ENCODE results near the gene UPK1B. TPM values are rescaled to one million over a fixed set of nuclear protein-coding genes. Genes with fewer than 3 reads are reported as not detected.

UPK1B gene
- total and polyA plus RNA-seq, 9 of the 15 experiments (the other 6 are each of a cell fraction or from before 2014, with no cell fraction given), result 0.22 to 1.2 (median 0.51) TPM

DNA sequence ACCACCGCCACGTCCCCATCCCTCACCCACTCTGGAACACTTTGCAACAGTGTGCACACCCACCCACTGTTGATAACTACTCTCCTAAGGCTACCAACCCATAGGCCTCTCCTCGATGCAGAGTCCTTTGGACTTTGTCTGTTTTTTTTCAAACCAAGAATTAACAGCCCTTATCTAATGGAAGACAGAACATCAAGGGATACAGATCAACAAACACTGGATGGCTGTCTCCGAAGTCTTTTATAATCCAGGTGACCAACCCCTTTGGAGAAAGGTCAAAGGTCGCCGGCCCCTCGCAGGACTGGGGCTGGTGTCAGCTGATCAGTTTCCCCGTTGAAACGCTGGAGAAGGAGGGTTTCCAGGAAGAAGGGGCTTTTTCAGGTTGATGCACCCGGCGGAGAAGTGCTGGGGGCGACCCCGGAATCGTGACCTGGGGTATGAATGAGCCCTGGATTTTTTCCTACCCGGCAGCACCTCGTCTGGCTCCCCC lies 66.7 kb downstream of the UPK1B start (continued):
- peak; percentile 71 for TF ChIP-seq FOXM1 (IDR thresholded peaks at IDR 0.05; ENCODE audit: low read depth)
- no peak for TF ChIP-seq FOXM1 (CRISPR knock-in tag; IDR thresholded peaks at IDR 0.05; ENCODE audit: low read depth)
- peak; percentile 45; the same call in 1 of the 2 replicates for TF ChIP-seq USF1 (CRISPR knock-in tag; IDR thresholded peaks at IDR 0.05)

DNA sequence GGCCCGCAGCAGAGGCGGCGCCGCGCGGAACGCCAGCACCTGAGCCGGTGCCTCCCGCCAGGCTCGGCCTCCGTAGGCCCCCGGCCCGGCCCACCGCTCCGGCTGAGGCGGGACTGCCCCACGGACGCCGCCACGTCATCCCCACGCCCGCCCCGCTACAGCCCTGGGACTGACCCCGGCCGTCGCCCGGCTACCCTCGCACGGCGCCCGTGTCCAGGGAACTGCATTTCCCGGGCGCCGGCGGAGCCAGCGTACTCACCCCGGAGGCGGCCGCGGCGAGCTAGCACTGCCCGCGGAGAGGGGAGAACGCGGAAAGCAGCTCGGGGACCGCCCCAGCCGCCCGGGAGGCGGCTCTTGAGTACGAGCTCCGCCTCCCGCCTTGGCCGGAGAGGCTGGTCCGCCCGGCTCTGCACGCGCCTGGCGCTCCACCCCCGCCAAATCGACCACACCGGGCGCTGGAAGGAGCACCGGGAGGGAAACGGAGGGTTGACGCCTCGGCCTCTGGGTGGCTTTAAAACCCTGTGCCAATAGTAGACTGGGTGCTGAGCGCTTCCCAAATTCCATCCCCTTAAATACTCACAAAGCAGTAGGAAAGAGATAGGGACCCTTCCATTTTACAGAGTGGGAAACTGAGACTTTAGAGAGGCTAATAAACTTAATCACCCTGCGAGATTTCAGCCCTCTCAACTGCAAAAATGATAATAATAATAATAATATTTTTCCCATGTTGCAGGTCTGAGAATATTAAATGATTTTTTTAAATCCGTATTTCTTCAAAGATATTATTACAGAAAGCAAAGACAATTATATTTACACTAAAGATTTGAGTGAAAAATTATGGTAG lies 67.4 kb downstream of the UPK1B start, which contains the start of gene B4GALT4:
Gene B4GALT4, minus strand, starts transcription at position 288 of the 844 bp plus-strand sequence. CDS start 10,779 bp downstream, outside the sequence.
- peaks cover 29% of the 10 kb centered on the region for H3K79me2 ChIP-seq (ENCODE audit: control insufficient read depth, insufficient read depth, low read length)
- peak within 1 kb of the TSS; percentile 79 for H3K4me2 ChIP-seq (ENCODE audit: insufficient read depth, low read length)
- FAIRE-seq (peak; percentile 44), DNase-seq (ENCODE audit: extremely low read depth in 1 of 4, low spot score in 3 of 4) (peak; percentile 71 to 87 (median 77)), ATAC-seq (peak; percentile 98)
- ChIA-PET POLR2A (interaction anchor here (0.6 to 1.5 kb wide), 5 partner anchors 10 to 525 kb away, joined by 3 to 5 read pairs (median 3); partner anchors contain the start of genes ARHGAP31 and IGSF11), CTCF (ENCODE audit: low intra/inter-chr PET ratio) (interaction anchor here (0.9 to 1.2 kb wide), 2 partner anchors 142 to 358 kb away, joined by 3 read pairs; no protein-coding TSS in a partner anchor)
- H3K9me3 ChIP-seq (replicated peaks; ENCODE audit: control insufficient read depth, insufficient read depth, low read depth, low read length), result no peaks in the 10 kb centered on the region
- no peaks in the 10 kb centered on the region for H4K20me1 ChIP-seq (replicated peaks; ENCODE audit: control insufficient read depth, insufficient read depth, low read length)
- intact Hi-C loops (cut with micrococcal nuclease), result loop anchor here (1.0 to 10.0 kb wide), 3 partner anchors 96 to 359 kb away; partner anchors contain the start of gene IGSF11
- H3K9me1 ChIP-seq (ENCODE audit: control insufficient read depth, insufficient read depth, low read length), result no peaks in the 10 kb centered on the region
- in situ Hi-C loops (cut with MboI), result loop anchor here (25.0 kb wide), 1 partner anchor 354 kb away; no protein-coding TSS in a partner anchor
- H3K27me3 ChIP-seq (ENCODE audit: control insufficient read depth in 2 of 2, insufficient read depth in 2 of 2, low read length in 2 of 2), result no peaks in the 10 kb centered on the region
- H3K4me1 ChIP-seq (replicated peaks in 1 of 2; ENCODE audit: control insufficient read depth in 2 of 2, insufficient read depth in 2 of 2, low read length in 2 of 2), result peaks cover 8 to 13% of the 10 kb centered on the region in 2 experiments; a peak in 4 of 5 replicates
- no TSS peak for BruUV-seq (replicated peaks)
- H3K9ac ChIP-seq (ENCODE audit: insufficient read depth in 1 of 2, low read depth in 2 of 2, low read length in 2 of 2), result peak within 1 kb of the TSS; percentile 64 to 92
- peaks cover 10% of the 10 kb centered on the region; the same call in 2 of the 3 replicates for H3K36me3 ChIP-seq (ENCODE audit: control insufficient read depth, insufficient read depth, low read length)
- H3K4me3 ChIP-seq, result peak within 1 kb of the TSS; percentile 67
- peak within 1 kb of the TSS; percentile 74 for H3K27ac ChIP-seq (ENCODE audit: extremely low read depth, low read depth, low read length)
- peak within 1 kb of the TSS; percentile 80 for H2AFZ ChIP-seq (ENCODE audit: low read depth, low read length)
- WGBS (ENCODE audit: insufficient coverage, low coverage, missing lambda C conversion rate), result 0% methylated on average over 12 of the region's 70 CpGs
- peak; percentile 21 to 56; a peak in 1 of 4 replicates for TF ChIP-seq MAZ (CRISPR knock-in tag; conservative IDR thresholded peaks at IDR 0.05 in 1 of 2, IDR thresholded peaks at IDR 0.05 in 1 of 2)
- TF ChIP-seq EGR1 (conservative IDR thresholded peaks at IDR 0.05), result peak; percentile 76
- TF ChIP-seq ZBTB9 (CRISPR knock-in tag; IDR thresholded peaks at IDR 0.05), result no peak
- TF ChIP-seq NONO (IDR thresholded peaks at IDR 0.05; ENCODE audit: low read depth in 2 of 2, low read length in 1 of 2), result peak in 1 of 2 experiments; percentile 97; a peak in 2 of 4 replicates
- TF ChIP-seq GATAD2A (IDR thresholded peaks at IDR 0.05), result no peak
- TF ChIP-seq HES1 (IDR thresholded peaks at IDR 0.05; ENCODE audit: low read depth), result peak; percentile 62
- TF ChIP-seq, protein P1, sequence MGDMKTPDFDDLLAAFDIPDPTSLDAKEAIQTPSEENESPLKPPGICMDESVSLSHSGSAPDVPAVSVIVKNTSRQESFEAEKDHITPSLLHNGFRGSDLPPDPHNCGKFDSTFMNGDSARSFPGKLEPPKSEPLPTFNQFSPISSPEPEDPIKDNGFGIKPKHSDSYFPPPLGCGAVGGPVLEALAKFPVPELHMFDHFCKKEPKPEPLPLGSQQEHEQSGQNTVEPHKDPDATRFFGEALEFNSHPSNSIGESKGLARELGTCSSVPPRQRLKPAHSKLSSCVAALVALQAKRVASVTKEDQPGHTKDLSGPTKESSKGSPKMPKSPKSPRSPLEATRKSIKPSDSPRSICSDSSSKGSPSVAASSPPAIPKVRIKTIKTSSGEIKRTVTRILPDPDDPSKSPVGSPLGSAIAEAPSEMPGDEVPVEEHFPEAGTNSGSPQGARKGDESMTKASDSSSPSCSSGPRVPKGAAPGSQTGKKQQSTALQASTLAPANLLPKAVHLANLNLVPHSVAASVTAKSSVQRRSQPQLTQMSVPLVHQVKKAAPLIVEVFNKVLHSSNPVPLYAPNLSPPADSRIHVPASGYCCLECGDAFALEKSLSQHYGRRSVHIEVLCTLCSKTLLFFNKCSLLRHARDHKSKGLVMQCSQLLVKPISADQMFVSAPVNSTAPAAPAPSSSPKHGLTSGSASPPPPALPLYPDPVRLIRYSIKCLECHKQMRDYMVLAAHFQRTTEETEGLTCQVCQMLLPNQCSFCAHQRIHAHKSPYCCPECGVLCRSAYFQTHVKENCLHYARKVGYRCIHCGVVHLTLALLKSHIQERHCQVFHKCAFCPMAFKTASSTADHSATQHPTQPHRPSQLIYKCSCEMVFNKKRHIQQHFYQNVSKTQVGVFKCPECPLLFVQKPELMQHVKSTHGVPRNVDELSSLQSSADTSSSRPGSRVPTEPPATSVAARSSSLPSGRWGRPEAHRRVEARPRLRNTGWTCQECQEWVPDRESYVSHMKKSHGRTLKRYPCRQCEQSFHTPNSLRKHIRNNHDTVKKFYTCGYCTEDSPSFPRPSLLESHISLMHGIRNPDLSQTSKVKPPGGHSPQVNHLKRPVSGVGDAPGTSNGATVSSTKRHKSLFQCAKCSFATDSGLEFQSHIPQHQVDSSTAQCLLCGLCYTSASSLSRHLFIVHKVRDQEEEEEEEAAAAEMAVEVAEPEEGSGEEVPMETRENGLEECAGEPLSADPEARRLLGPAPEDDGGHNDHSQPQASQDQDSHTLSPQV (IDR thresholded peaks at IDR 0.05), result 0 out of 2 replicates have a peak, but pooled peaks have one; percentile 14
- no peak for TF ChIP-seq CHD2 (IDR thresholded peaks at IDR 0.05; ENCODE audit: low read depth, low read length)
